Measurements from ENCODE around the gene KIF3C. TPM values are rescaled to one million over a fixed set of nuclear protein-coding genes. Genes with fewer than 3 reads are reported as not detected.

Gene KIF3C
- total and polyA plus RNA-seq, 10 of the 15 experiments (the other 5 are each of a cell fraction or from before 2014, with no cell fraction given) = 0.10 to 0.63 (median 0.46) TPM

DNA sequence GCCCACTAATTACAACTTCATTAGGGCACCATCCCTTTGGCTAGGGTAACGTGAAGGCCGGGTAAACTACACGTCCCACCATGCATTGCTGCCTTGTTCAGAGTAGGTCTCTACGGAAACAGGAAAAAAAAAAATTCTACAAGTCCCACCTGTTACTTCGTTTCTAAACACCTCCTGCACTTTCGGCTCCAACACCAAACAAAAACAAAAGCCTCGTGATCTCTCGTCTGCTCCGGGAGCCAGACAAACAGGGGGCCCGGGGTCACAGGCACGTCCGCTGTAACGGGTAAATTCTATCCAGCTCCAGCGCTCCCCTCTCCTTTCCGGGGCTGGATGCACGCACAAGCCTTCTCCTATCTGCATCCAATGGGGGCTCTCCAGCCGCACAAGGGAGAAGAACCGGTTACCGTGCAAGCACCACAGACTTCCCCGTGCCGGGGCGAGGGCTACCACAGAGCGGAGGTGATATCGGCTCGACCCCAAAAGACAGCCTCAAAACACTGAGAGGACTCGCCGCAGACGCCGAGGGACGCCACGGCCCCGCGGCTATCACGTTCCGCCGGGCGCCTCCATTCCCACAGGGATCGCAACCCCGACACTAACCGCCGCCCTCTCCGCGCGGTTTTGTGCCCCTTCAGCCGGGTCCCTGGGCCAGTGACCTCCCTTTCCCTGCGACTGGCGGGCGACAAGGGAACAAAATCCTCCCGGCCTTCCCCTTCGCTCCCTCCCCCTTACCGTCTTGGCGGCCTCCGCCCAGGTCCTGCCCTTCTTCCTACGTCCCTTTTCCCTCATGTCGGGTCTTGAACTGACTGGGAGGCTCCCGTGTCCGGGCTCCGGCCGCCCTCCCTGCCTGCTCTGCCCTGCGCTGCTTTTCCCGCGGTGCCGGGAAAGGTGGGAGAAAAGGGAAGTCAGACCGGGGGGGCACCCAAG lies 104.6 kb downstream of the KIF3C start:
- DNase-seq (ENCODE audit: low read depth, low spot score) = peak; percentile 40
- ChIA-PET RAD21 (ENCODE audit: unreplicated experiment) (interaction anchor here (0.9 to 1.6 kb wide), 4 partner anchors 23 to 468 kb away, joined by 3 to 12 read pairs (median 8); partner anchors contain the start of gene SELENOI), POLR2A (interaction anchor here (0.7 to 1.8 kb wide), 8 partner anchors 15 to 904 kb away, joined by 3 to 7 read pairs (median 4); partner anchors contain the start of gene SELENOI), SMC1A (ENCODE audit: uncharacterized antibody, unreplicated experiment) (interaction anchor here (1.0 to 1.4 kb wide), 5 partner anchors 13 to 289 kb away, joined by 3 to 17 read pairs (median 4); no protein-coding TSS in a partner anchor), CTCF (interaction anchor here (0.7 to 2.4 kb wide), 6 partner anchors 11 to 902 kb away, joined by 3 to 35 read pairs (median 6); no protein-coding TSS in a partner anchor)
- Histone ChIP-seq H3K27me3 (replicated peaks in 1 of 2; ENCODE audit: control insufficient read depth in 2 of 2, insufficient read depth in 2 of 2, low read length in 1 of 2) (no peaks in the 10 kb centered on the region), H3K79me2 (ENCODE audit: control insufficient read depth, insufficient read depth, low read length) (peaks cover 29% of the 10 kb centered on the region), H3K9ac (ENCODE audit: control insufficient read depth, insufficient read depth, low read length) (peak overlapping the region; percentile 95), H3K36me3 (ENCODE audit: control insufficient read depth in 2 of 2, insufficient read depth in 2 of 2, low read length in 1 of 2) (no peaks in the 10 kb centered on the region; a peak in 1 of 4 replicates), H4K20me1 (ENCODE audit: control insufficient read depth, insufficient read depth) (no peaks in the 10 kb centered on the region), H3K9me3 (replicated peaks; ENCODE audit: control insufficient read depth, insufficient read depth, low read length) (no peaks in the 10 kb centered on the region; the same call in 2 of the 3 replicates), H3K27ac (ENCODE audit: control insufficient read depth, insufficient read depth) (peak overlapping the region; percentile 90), H3K4me3 (peak overlapping the region; percentile 88), H3K4me1 (ENCODE audit: control insufficient read depth, insufficient read depth, low read length) (peaks cover 5% of the 10 kb centered on the region), H3K4me2 (ENCODE audit: control insufficient read depth, insufficient read depth) (peak overlapping the region; percentile 91), H2AFZ (ENCODE audit: control insufficient read depth, low read depth, low read length) (peak overlapping the region; percentile 29)
- intact Hi-C loops (cut with micrococcal nuclease; ENCODE audit: unreplicated experiment) = no loop called here
- whole genome bisulfite sequencing (ENCODE audit: insufficient coverage, insufficient replicate concordance, low lambda C conversion rate, missing lambda C conversion rate) = under 1% methylated on average over 63 of the region's 64 CpGs
- in situ Hi-C loops (cut with MboI) = no loop called here
- BruUV-seq (replicated peaks) = TSS peak; percentile 72
- ATAC-seq = peak; percentile 81
- FAIRE-seq = peak; percentile 23
- TF ChIP-seq ZZZ3 (IDR thresholded peaks at IDR 0.05; ENCODE audit: control insufficient read depth, insufficient read length, low read depth) (no peak), CREB1 (IDR thresholded peaks at IDR 0.05; ENCODE audit: low read depth) (peak; percentile 76), ZNF217 (IDR thresholded peaks at IDR 0.05) (no peak), ZNF274 (IDR thresholded peaks at IDR 0.05; ENCODE audit: insufficient read depth, insufficient read length) (no peak), SMAD1 (IDR thresholded peaks at IDR 0.05; ENCODE audit: low read depth, partially characterized antibody) (peak; percentile 26), RUNX3 (IDR thresholded peaks at IDR 0.05; ENCODE audit: low read length) (0 out of 2 replicates have a peak, but pooled peaks have one; percentile 18), SP1 (IDR thresholded peaks at IDR 0.05; ENCODE audit: low read depth, low read length) (no peak), ZNF207 (IDR thresholded peaks at IDR 0.05; ENCODE audit: borderline replicate concordance) (no peak; the same call in 1 of the 2 replicates), LARP7 (IDR thresholded peaks at IDR 0.05) (0 out of 2 replicates have a peak, but pooled peaks have one; percentile 63), EGR1 (IDR thresholded peaks at IDR 0.05; ENCODE audit: borderline replicate concordance in 1 of 2, low read depth in 2 of 2, low read length in 2 of 2) (no peak), DPF2 (IDR thresholded peaks at IDR 0.05) (no peak), ASH2L (IDR thresholded peaks at IDR 0.05; ENCODE audit: borderline replicate concordance, low read depth) (no peak), CHD2 (IDR thresholded peaks at IDR 0.05; ENCODE audit: borderline replicate concordance, low read depth, low read length) (0 out of 2 replicates have a peak, but pooled peaks have one; percentile 5), KAT2A (conservative IDR thresholded peaks at IDR 0.05; ENCODE audit: control insufficient read depth, low read depth, low read length) (no peak)
- TF ChIP-seq, protein P1, sequence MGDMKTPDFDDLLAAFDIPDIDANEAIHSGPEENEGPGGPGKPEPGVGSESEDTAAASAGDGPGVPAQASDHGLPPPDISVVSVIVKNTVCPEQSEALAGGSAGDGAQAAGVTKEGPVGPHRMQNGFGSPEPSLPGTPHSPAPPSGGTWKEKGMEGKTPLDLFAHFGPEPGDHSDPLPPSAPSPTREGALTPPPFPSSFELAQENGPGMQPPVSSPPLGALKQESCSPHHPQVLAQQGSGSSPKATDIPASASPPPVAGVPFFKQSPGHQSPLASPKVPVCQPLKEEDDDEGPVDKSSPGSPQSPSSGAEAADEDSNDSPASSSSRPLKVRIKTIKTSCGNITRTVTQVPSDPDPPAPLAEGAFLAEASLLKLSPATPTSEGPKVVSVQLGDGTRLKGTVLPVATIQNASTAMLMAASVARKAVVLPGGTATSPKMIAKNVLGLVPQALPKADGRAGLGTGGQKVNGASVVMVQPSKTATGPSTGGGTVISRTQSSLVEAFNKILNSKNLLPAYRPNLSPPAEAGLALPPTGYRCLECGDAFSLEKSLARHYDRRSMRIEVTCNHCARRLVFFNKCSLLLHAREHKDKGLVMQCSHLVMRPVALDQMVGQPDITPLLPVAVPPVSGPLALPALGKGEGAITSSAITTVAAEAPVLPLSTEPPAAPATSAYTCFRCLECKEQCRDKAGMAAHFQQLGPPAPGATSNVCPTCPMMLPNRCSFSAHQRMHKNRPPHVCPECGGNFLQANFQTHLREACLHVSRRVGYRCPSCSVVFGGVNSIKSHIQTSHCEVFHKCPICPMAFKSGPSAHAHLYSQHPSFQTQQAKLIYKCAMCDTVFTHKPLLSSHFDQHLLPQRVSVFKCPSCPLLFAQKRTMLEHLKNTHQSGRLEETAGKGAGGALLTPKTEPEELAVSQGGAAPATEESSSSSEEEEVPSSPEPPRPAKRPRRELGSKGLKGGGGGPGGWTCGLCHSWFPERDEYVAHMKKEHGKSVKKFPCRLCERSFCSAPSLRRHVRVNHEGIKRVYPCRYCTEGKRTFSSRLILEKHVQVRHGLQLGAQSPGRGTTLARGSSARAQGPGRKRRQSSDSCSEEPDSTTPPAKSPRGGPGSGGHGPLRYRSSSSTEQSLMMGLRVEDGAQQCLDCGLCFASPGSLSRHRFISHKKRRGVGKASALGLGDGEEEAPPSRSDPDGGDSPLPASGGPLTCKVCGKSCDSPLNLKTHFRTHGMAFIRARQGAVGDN (IDR thresholded peaks at IDR 0.05) = no peak
- TF ChIP-seq, protein P2, sequence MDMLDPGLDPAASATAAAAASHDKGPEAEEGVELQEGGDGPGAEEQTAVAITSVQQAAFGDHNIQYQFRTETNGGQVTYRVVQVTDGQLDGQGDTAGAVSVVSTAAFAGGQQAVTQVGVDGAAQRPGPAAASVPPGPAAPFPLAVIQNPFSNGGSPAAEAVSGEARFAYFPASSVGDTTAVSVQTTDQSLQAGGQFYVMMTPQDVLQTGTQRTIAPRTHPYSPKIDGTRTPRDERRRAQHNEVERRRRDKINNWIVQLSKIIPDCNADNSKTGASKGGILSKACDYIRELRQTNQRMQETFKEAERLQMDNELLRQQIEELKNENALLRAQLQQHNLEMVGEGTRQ (IDR thresholded peaks at IDR 0.05; ENCODE audit: borderline replicate concordance, low read depth, low read length) = no peak
- TF ChIP-seq, protein P3, sequence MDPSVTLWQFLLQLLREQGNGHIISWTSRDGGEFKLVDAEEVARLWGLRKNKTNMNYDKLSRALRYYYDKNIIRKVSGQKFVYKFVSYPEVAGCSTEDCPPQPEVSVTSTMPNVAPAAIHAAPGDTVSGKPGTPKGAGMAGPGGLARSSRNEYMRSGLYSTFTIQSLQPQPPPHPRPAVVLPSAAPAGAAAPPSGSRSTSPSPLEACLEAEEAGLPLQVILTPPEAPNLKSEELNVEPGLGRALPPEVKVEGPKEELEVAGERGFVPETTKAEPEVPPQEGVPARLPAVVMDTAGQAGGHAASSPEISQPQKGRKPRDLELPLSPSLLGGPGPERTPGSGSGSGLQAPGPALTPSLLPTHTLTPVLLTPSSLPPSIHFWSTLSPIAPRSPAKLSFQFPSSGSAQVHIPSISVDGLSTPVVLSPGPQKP (IDR thresholded peaks at IDR 0.05; ENCODE audit: low read depth, low read length) = 0 out of 2 replicates have a peak, but pooled peaks have one; percentile 18

Data from GM12878 (cell line).